Thoracic aorta (tissue), 2 donors: ENCODE results near the gene TRAPPC2B. TPM values are rescaled to one million over a fixed set of nuclear protein-coding genes. Genes with fewer than 3 reads are reported as not detected.

ENCODE experiments used
- ATAC-seq: fragments of 150-250 bp; one replicate; pipeline ENCODE4 v1.8.0; 2017; ENCODE audit warnings: low read depth; ENCODE audit not compliant: insufficient number of reproducible peaks, low FRiP score
- DNase-seq: peaks from one replicate; pipeline ENCODE4 v3.0.0-alpha.2; 2020; ENCODE audit warnings: low spot score
- H3K27ac ChIP-seq, 2 donors: fragments of 200-600 bp; sonication (generic); 1 replicate in 1 of 2; 2 replicates in 1 of 2; pipeline ENCODE4 v1.5.1; 2016; ENCODE audit warnings: mild to moderate bottlenecking in 2 of 2, moderate library complexity in 2 of 2
- H3K27me3 ChIP-seq: fragments of 200-600 bp; sonication (generic); replicated peaks from 2 replicates; pipeline ENCODE4 v1.6.0; 2016; ENCODE audit warnings: mild to moderate bottlenecking; ENCODE audit not compliant: insufficient read depth
- H3K36me3 ChIP-seq: fragments of 200-600 bp; sonication (generic); one replicate; pipeline ENCODE4 v1.5.1; 2016
- H3K4me1 ChIP-seq, 2 donors: fragments of 200-600 bp; sonication (generic); 1 replicate in 1 of 2; 2 replicates in 1 of 2; pipeline versions ENCODE4 v1.5.1 to v1.6.0; 2016; ENCODE audit warnings: low read depth in 2 of 2, mild to moderate bottlenecking in 1 of 2; ENCODE audit not compliant: control insufficient read depth in 1 of 2
- H3K4me3 ChIP-seq: fragments of 200-600 bp; sonication (generic); 2 replicates; pipeline ENCODE4 v1.5.1; 2016; ENCODE audit warnings: mild to moderate bottlenecking
- H3K9me3 ChIP-seq: fragments of 200-600 bp; sonication (generic); 2 replicates; pipeline ENCODE4 v1.5.1; 2016
- total RNA-seq, 2 donors: library from RNA; depleted of rRNA; stranded (reverse); fragments of >200 nt; gene quantifications; one replicate each; pipeline versions ENCODE4 v1.1.0 to v1.2.3, GENCODE V29; 2016
- TF ChIP-seq, protein P1 (sequence below): fragments of 200-600 bp; sonication (generic); IDR thresholded peaks from one replicate; pipeline ENCODE4 v1.5.1; 2019; ENCODE audit warnings: antibody characterized with exemption

TRAPPC2B gene
- total RNA-seq, 2 donors from 2014 or later, result 2.0 to 9.5 TPM

DNA sequence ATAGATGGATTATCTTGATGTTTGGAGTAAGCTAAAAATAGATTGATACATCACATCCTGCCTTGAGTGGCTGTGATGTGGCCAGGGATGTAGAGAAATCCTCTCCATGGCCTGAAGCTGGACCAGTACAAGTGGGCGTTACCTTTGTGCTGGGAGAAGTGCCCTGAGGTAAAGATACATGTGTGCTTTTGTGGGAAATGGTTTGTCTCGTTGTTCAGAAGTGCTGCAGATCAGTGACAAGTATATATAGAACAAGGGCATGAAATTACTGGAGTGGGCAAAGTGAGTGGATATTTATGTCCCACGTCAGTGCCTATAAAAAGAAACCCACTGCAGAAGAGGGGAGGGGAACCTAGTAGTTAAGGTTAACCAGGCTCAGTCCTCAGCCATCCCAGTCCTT lies 24.5 kb upstream of the TRAPPC2B start:
- H3K36me3 ChIP-seq, result no peaks in the 10 kb centered on the region
- TF ChIP-seq, protein P1, sequence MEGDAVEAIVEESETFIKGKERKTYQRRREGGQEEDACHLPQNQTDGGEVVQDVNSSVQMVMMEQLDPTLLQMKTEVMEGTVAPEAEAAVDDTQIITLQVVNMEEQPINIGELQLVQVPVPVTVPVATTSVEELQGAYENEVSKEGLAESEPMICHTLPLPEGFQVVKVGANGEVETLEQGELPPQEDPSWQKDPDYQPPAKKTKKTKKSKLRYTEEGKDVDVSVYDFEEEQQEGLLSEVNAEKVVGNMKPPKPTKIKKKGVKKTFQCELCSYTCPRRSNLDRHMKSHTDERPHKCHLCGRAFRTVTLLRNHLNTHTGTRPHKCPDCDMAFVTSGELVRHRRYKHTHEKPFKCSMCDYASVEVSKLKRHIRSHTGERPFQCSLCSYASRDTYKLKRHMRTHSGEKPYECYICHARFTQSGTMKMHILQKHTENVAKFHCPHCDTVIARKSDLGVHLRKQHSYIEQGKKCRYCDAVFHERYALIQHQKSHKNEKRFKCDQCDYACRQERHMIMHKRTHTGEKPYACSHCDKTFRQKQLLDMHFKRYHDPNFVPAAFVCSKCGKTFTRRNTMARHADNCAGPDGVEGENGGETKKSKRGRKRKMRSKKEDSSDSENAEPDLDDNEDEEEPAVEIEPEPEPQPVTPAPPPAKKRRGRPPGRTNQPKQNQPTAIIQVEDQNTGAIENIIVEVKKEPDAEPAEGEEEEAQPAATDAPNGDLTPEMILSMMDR, result no peak
- ATAC-seq, result peak; percentile 86
- H3K4me1 ChIP-seq, result peaks cover 0 to 7% of the 10 kb centered on the region in 2 donors
- no peak for DNase-seq
- no peak overlapping the region for H3K4me3 ChIP-seq
- no peaks in the 10 kb centered on the region for H3K27me3 ChIP-seq
- peak overlapping the region in 1 of 2 donors; percentile 72 for H3K27ac ChIP-seq
- no peaks in the 10 kb centered on the region for H3K9me3 ChIP-seq

DNA sequence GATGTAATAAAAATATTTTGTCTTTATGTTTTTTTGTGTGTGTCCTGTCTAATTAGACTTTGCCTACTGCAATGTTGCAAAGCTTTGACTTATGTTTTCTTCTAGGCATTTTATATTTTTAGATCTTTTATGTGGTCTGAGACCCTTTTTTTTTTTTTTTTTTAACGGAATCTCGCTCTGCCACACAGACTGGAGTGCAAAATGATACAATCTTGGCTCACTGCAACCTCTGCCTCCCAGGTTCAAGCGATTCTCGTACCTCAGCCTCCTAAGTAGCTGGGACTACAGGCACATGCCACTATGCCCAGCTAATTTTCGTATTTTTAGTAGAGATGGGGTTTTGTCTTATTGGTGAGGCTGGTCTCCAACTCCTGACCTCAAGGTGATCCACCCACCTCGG lies 20.8 kb upstream of the TRAPPC2B start:
- ATAC-seq, result no peak
- TF ChIP-seq, protein P1, result no peak
- Histone ChIP-seq H3K4me3 (no peak overlapping the region), H3K36me3 (no peaks in the 10 kb centered on the region), H3K4me1 (peaks cover 0 to 7% of the 10 kb centered on the region in 2 donors), H3K27me3 (no peaks in the 10 kb centered on the region), H3K27ac (no peak overlapping the region), H3K9me3 (no peaks in the 10 kb centered on the region)
- DNase-seq, result no peak

DNA sequence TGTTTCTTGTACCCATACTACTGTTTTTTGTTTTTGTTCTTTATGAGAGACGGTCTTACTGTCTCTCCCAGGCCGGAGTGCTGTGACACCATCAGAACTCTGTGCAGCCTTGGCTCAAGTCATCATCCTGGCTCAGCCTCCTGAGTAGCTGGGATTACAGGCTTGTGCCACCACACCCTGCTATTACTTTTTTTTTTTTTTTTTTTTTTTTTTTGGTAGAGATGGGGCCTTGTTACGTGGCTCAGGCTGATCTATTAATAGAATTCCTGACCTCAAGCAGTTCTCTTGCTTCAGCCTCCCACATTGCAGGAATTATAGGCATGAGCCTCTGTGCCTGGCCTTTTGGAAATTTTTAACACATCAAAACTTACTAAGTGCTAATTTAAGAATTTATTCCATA lies 15.2 kb upstream of the TRAPPC2B start:
- H3K9me3 ChIP-seq, result no peaks in the 10 kb centered on the region
- TF ChIP-seq, protein P1, result no peak
- H3K36me3 ChIP-seq, result no peaks in the 10 kb centered on the region
- H3K27me3 ChIP-seq, result no peaks in the 10 kb centered on the region
- H3K4me3 ChIP-seq, result no peak overlapping the region
- ATAC-seq (no peak), DNase-seq (no peak)
- peaks cover 8 to 11% of the 10 kb centered on the region in 2 donors for H3K4me1 ChIP-seq
- no peak overlapping the region for H3K27ac ChIP-seq

DNA sequence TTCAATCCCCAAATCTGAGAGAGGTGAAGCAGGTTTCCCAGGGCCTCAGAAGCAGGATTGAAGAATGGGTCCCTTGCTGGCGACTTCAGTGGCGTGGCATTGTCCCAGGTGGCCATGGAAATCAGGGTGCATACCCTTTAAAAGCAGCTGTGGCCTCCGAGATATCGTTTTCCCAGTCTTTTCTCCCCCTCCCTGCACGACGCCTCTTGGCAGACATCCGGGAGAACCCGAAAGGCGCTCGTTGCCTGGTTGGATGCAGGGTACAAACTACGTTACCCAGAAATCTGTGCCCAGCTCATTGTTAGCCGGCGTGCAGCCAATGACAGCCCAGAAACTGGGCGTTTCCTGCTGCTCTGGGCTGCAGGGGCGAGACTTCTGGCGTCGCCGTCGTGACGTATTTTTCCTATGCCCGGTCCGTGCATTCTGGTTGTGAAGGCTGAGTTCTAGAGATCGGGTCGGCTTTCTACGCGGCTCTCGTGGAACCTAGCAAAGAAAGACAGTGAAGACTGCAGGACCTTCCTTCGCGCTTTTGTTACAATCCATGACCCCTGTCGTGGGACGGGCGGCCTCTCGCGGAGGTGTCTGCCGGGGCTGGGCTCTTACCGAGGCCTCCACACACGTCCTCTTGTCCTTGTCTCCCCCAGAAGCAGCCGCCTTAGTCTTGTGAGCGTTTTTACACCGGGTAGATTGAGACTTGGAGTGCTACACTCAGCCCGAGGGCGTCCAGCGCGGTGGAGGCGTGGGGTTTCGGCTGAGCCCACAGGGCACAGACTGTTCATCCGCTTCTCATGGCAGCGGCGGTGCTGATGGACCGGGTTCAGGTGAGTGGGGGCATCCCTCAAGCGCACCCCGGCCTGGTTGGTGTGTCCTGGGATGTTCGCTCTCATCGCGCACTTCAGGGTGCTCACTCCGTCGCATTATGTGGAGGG lies 12.2 kb upstream of the TRAPPC2B start, which contains the start of gene ZNF304:
Gene ZNF304 (plus strand): TSS at position 395 of the 929 bp plus-strand sequence. CDS start 394 bp downstream, at position 789.
- Histone ChIP-seq H3K36me3 (peaks cover 28% of the 10 kb centered on the region), H3K9me3 (peaks cover 27% of the 10 kb centered on the region), H3K4me3 (peak within 1 kb of the TSS; percentile 82), H3K4me1 (peaks cover 8 to 11% of the 10 kb centered on the region in 2 donors), H3K27ac (peak within 1 kb of the TSS; percentile 58 to 73), H3K27me3 (no peaks in the 10 kb centered on the region)
- peak; percentile 79 for DNase-seq
- ATAC-seq, result peak; percentile 80
- TF ChIP-seq, protein P1, result no peak

DNA sequence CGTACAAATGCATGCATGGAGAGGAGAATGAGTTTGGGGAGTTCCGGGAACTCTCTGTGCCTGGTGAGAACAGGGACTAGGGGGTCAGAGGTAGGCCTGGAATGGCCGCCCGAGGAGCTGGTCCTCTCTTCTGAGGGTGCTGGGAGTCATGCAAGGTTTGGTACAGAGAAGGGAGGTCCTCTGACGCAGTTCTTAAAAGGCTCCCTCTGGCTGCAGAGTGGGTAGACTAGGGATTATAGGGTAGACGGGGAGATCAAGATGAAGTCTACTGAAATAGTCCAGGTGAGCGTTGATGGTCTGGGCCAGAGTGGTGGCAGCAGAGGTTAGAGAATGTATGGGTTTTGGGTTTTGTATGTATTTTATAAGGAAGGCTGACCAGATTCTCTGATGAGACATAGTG lies 11.5 kb upstream of the TRAPPC2B start:
- no peaks in the 10 kb centered on the region for H3K27me3 ChIP-seq
- peak overlapping the region in 1 of 2 donors; percentile 58 for H3K27ac ChIP-seq
- H3K9me3 ChIP-seq, result peaks cover 34% of the 10 kb centered on the region
- peaks cover 8 to 11% of the 10 kb centered on the region in 2 donors for H3K4me1 ChIP-seq
- TF ChIP-seq, protein P1, result no peak
- ATAC-seq (no peak), DNase-seq (no peak)
- H3K36me3 ChIP-seq, result peaks cover 36% of the 10 kb centered on the region
- H3K4me3 ChIP-seq, result peak overlapping the region; percentile 82
